ENCODE results near the gene KCNK15. TPM values are rescaled to one million over a fixed set of nuclear protein-coding genes. Genes with fewer than 3 reads are reported as not detected.

The KCNK15 gene
- polyA plus RNA-seq, 3 donors: 0.03 TPM; not detected in 2

GRCh38 chr20:44724423-44725091 is 21.1 kb upstream of the KCNK15 start:
- no peak for TF ChIP-seq CTCF (IDR thresholded peaks at IDR 0.05)
- WGBS (ENCODE audit: insufficient coverage): 90% methylated on average over 24 of the region's 26 CpGs
- Histone ChIP-seq H4K20me1 (ENCODE audit: insufficient read depth, low read length) (no peaks in the 10 kb centered on the region), H3K4me2 (replicated peaks; ENCODE audit: extremely low read depth, low read length, poor library complexity, severe bottlenecking) (no peak overlapping the region), H3K9ac (ENCODE audit: insufficient read depth, low read length, poor library complexity, severe bottlenecking) (no peak overlapping the region), H3K79me2 (ENCODE audit: insufficient read depth, low read length) (no peaks in the 10 kb centered on the region), H2AFZ (ENCODE audit: insufficient read depth, low read depth, low read length, poor library complexity, severe bottlenecking) (no peak overlapping the region), H3K4me1 (ENCODE audit: control insufficient read depth in 1 of 2, insufficient read depth in 2 of 2, low read length in 2 of 2) (peaks cover 6 to 7% of the 10 kb centered on the region in 2 donors), H3K36me3 (replicated peaks in 1 of 2; ENCODE audit: control insufficient read depth in 1 of 2, insufficient read depth in 2 of 2, low read length in 2 of 2) (no peaks in the 10 kb centered on the region), H3K27me3 (ENCODE audit: control insufficient read depth in 2 of 2, insufficient read depth in 2 of 2, low read length in 2 of 2) (no peaks in the 10 kb centered on the region), H3K27ac (ENCODE audit: low read depth in 1 of 2, low read length in 2 of 2) (no peak overlapping the region), H3K4me3 (replicated peaks in 1 of 3; ENCODE audit: low read depth in 2 of 3, low read length in 3 of 3) (no peak overlapping the region), H3K9me3 (replicated peaks in 1 of 2; ENCODE audit: control insufficient read depth in 1 of 2, insufficient read depth in 1 of 2, low read length in 2 of 2) (no peaks in the 10 kb centered on the region)
- H3K4me1 Mint-ChIP-seq: peaks cover 10% of the 10 kb centered on the region
- intact Hi-C loops (cut with micrococcal nuclease): no loop called here
- H3K4me3 Mint-ChIP-seq: no peak overlapping the region
- DNase-seq: no peak
- no peaks in the 10 kb centered on the region for H3K36me3 Mint-ChIP-seq
- no peak overlapping the region for H3K27ac Mint-ChIP-seq
- H3K27me3 Mint-ChIP-seq (ENCODE audit: low read depth in 3 of 3): peaks cover 0 to 5% (median 0%) of the 10 kb centered on the region in 3 donors
- H3K9me3 Mint-ChIP-seq: no peaks in the 10 kb centered on the region

- Mint-ChIP-seq H3K27ac (no peak overlapping the region), H3K27me3 (ENCODE audit: low read depth in 3 of 3) (peaks cover 0 to 5% (median 0%) of the 10 kb centered on the region in 3 donors), H3K4me3 (no peak overlapping the region), H3K9me3 (no peaks in the 10 kb centered on the region), H3K4me1 (peaks cover 10% of the 10 kb centered on the region), H3K36me3 (no peaks in the 10 kb centered on the region)
- Histone ChIP-seq H3K79me2 (ENCODE audit: insufficient read depth, low read length) (no peaks in the 10 kb centered on the region), H3K4me3 (replicated peaks in 1 of 3; ENCODE audit: low read depth in 2 of 3, low read length in 3 of 3) (no peak overlapping the region), H3K4me2 (replicated peaks; ENCODE audit: extremely low read depth, low read length, poor library complexity, severe bottlenecking) (no peak overlapping the region), H2AFZ (ENCODE audit: insufficient read depth, low read depth, low read length, poor library complexity, severe bottlenecking) (no peak overlapping the region), H3K9me3 (replicated peaks in 1 of 2; ENCODE audit: control insufficient read depth in 1 of 2, insufficient read depth in 1 of 2, low read length in 2 of 2) (no peaks in the 10 kb centered on the region), H3K27ac (ENCODE audit: low read depth in 1 of 2, low read length in 2 of 2) (no peak overlapping the region), H3K9ac (ENCODE audit: insufficient read depth, low read length, poor library complexity, severe bottlenecking) (no peak overlapping the region), H3K27me3 (ENCODE audit: control insufficient read depth in 2 of 2, insufficient read depth in 2 of 2, low read length in 2 of 2) (no peaks in the 10 kb centered on the region), H3K36me3 (replicated peaks in 1 of 2; ENCODE audit: control insufficient read depth in 1 of 2, insufficient read depth in 2 of 2, low read length in 2 of 2) (no peaks in the 10 kb centered on the region), H4K20me1 (ENCODE audit: insufficient read depth, low read length) (no peaks in the 10 kb centered on the region), H3K4me1 (ENCODE audit: control insufficient read depth in 1 of 2, insufficient read depth in 2 of 2, low read length in 2 of 2) (peaks cover 6 to 7% of the 10 kb centered on the region in 2 donors)
- DNase-seq: no peak
- intact Hi-C loops (cut with micrococcal nuclease): no loop called here
- no peak for TF ChIP-seq CTCF (IDR thresholded peaks at IDR 0.05)
- WGBS (ENCODE audit: insufficient coverage): 72% methylated on average over 3 of the region's 5 CpGs
Measured at GRCh38 chr20:44725837-44726236, 19.8 kb upstream of the KCNK15 start.
